Measurements from ENCODE around the gene GNAS-AS1. TPM values are rescaled to one million over a fixed set of nuclear protein-coding genes. Genes with fewer than 3 reads are reported as not detected.

GNAS-AS1 gene
- total RNA-seq, 1 experiment from 2014 or later: 0.11 TPM

DNA sequence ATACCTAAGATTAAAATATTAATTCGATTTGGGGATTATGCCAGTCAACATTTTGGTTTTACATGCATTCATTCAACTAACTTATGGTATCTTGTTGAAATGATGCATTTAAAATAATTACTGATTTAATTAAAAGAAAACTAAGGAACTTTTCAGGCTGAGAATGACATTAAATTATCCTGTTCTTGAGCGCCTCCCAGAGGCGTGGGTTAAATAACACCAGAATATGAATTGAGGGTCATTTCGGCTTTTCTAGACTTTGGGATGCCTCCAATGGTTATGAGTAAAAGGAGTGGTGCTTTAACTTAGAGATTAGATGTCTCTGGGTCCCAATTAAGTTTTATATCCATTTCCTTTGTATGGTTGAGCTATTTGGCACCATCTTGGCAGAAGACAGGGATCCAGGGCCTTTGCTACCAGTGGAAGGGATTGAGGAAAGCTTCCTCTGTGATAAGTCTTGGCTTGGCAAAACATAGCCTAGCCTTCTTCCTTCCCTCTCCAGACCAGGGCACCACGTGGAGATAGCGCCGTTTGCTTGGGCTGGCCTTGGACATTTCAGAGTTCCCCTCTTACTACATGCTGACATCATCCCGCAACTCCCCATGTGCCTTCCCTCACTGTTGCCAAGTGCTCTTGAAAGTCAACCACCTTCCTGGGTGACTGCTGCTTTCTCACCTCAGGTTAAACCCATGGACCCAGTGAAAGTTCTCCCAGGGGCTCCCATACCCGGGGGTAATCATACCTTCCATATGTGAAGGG lies 30.5 kb upstream of the GNAS-AS1 start:
- Histone ChIP-seq H3K27me3 (ENCODE audit: low read length) (no peaks in the 10 kb centered on the region), H3K4me3 (ENCODE audit: low read length) (no peak overlapping the region), H3K4me1 (ENCODE audit: insufficient read depth, low read length) (peaks cover 8% of the 10 kb centered on the region), H3K9me3 (ENCODE audit: low read length) (no peaks in the 10 kb centered on the region), H3K79me2 (ENCODE audit: low read length) (no peaks in the 10 kb centered on the region), H2AFZ (ENCODE audit: low read length) (no peak overlapping the region), H3K27ac (ENCODE audit: low read length) (no peak overlapping the region), H3K9ac (ENCODE audit: low read length) (no peak overlapping the region), H3F3A (ENCODE audit: low read length, unreplicated experiment) (no peaks in the 10 kb centered on the region), H3K36me3 (ENCODE audit: low read depth, low read length) (no peaks in the 10 kb centered on the region), H4K20me1 (ENCODE audit: low read length) (no peaks in the 10 kb centered on the region), H3K9me2 (replicated peaks; ENCODE audit: low read length) (no peaks in the 10 kb centered on the region), H3K4me2 (ENCODE audit: low read length) (no peak overlapping the region)
- DNase-seq: peak; percentile 45
- ATAC-seq: no peak
- intact Hi-C loops (cut with micrococcal nuclease): no loop called here
- TF ChIP-seq EZH2 (IDR thresholded peaks at IDR 0.05; ENCODE audit: low read length, unreplicated experiment): no peak
- TF ChIP-seq, protein P1, sequence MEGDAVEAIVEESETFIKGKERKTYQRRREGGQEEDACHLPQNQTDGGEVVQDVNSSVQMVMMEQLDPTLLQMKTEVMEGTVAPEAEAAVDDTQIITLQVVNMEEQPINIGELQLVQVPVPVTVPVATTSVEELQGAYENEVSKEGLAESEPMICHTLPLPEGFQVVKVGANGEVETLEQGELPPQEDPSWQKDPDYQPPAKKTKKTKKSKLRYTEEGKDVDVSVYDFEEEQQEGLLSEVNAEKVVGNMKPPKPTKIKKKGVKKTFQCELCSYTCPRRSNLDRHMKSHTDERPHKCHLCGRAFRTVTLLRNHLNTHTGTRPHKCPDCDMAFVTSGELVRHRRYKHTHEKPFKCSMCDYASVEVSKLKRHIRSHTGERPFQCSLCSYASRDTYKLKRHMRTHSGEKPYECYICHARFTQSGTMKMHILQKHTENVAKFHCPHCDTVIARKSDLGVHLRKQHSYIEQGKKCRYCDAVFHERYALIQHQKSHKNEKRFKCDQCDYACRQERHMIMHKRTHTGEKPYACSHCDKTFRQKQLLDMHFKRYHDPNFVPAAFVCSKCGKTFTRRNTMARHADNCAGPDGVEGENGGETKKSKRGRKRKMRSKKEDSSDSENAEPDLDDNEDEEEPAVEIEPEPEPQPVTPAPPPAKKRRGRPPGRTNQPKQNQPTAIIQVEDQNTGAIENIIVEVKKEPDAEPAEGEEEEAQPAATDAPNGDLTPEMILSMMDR (conservative IDR thresholded peaks at IDR 0.05; ENCODE audit: low read depth, low read length): peak; percentile 77
- ChIA-PET CTCF (no interaction called here), POLR2A (ENCODE audit: unreplicated experiment) (no interaction called here)
- no TSS peak for BruUV-seq (replicated peaks)

DNA sequence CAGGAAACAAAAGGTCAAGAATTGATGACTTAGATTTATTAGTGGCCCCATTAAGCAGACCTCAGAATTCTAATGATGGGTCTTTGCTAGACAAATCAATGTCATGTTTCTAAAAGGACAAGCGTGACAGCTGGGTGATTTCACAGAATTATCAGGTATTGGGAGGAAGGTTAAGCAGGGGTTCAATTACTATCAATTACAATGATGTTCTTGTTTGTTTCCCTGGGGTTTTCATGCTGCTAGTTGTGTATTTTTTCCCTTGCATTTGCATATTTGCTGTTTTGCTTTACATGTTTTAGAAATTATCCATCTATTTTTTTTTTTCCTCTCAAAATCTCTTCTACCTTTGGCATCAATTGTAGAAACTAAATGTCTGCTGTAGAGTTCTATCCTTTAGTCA lies 29.7 kb upstream of the GNAS-AS1 start:
- H3K4me2 ChIP-seq (ENCODE audit: low read length): no peak overlapping the region
- no peak overlapping the region for H3K4me3 ChIP-seq (ENCODE audit: low read length)
- ATAC-seq: no peak
- ChIA-PET POLR2A (ENCODE audit: unreplicated experiment) (no interaction called here), CTCF (no interaction called here)
- no peaks in the 10 kb centered on the region for H3F3A ChIP-seq (ENCODE audit: low read length, unreplicated experiment)
- no peaks in the 10 kb centered on the region for H3K36me3 ChIP-seq (ENCODE audit: low read depth, low read length)
- BruUV-seq (replicated peaks): no TSS peak
- no peak overlapping the region for H2AFZ ChIP-seq (ENCODE audit: low read length)
- no peaks in the 10 kb centered on the region for H3K9me3 ChIP-seq (ENCODE audit: low read length)
- no peaks in the 10 kb centered on the region for H3K79me2 ChIP-seq (ENCODE audit: low read length)
- intact Hi-C loops (cut with micrococcal nuclease): no loop called here
- no peaks in the 10 kb centered on the region for H3K27me3 ChIP-seq (ENCODE audit: low read length)
- DNase-seq: no peak
- peaks cover 14% of the 10 kb centered on the region for H3K4me1 ChIP-seq (ENCODE audit: insufficient read depth, low read length)
- no peaks in the 10 kb centered on the region for H4K20me1 ChIP-seq (ENCODE audit: low read length)
- H3K9ac ChIP-seq (ENCODE audit: low read length): no peak overlapping the region
- no peaks in the 10 kb centered on the region for H3K9me2 ChIP-seq (replicated peaks; ENCODE audit: low read length)
- TF ChIP-seq EZH2 (IDR thresholded peaks at IDR 0.05; ENCODE audit: low read length, unreplicated experiment): no peak
- TF ChIP-seq, protein P1 (conservative IDR thresholded peaks at IDR 0.05; ENCODE audit: low read depth, low read length): no peak
- TF ChIP-seq EZH2phosphoT487 (IDR thresholded peaks at IDR 0.05; ENCODE audit: borderline replicate concordance, low read length): no peak
- H3K27ac ChIP-seq (ENCODE audit: low read length): no peak overlapping the region

DNA sequence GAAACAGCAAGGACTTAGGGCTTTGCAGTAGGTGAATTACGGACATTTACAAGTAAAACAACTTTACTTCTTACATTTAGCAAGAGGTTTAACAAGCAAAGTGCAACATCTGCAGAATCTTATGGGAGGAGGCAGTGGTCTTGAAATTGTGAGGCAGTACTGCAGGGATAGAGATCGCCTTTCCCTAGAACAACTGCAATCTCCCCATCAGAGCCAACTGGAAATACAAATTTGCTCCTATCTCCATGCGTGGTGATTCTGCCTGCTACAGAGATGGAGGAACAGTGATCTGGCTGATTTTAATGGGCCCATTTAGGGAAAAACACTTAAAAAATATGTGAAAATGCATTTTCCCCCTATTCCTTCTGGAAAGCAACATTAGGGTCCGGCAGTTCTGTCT lies 27.7 kb upstream of the GNAS-AS1 start:
- H2AFZ ChIP-seq (ENCODE audit: low read length): no peak overlapping the region
- no peak overlapping the region for H3K4me2 ChIP-seq (ENCODE audit: low read length)
- no TSS peak for BruUV-seq (replicated peaks)
- no peak overlapping the region for H3K9ac ChIP-seq (ENCODE audit: low read length)
- DNase-seq (no peak), ATAC-seq (no peak)
- no peaks in the 10 kb centered on the region for H3K9me2 ChIP-seq (replicated peaks; ENCODE audit: low read length)
- no peaks in the 10 kb centered on the region for H3K79me2 ChIP-seq (ENCODE audit: low read length)
- H3K27ac ChIP-seq (ENCODE audit: low read length): no peak overlapping the region
- ChIA-PET POLR2A (ENCODE audit: unreplicated experiment) (no interaction called here), CTCF (no interaction called here)
- H3F3A ChIP-seq (ENCODE audit: low read length, unreplicated experiment): no peaks in the 10 kb centered on the region
- H3K27me3 ChIP-seq (ENCODE audit: low read length): no peaks in the 10 kb centered on the region
- no peaks in the 10 kb centered on the region for H3K36me3 ChIP-seq (ENCODE audit: low read depth, low read length)
- H3K4me1 ChIP-seq (ENCODE audit: insufficient read depth, low read length): peaks cover 19% of the 10 kb centered on the region
- intact Hi-C loops (cut with micrococcal nuclease): no loop called here
- no peaks in the 10 kb centered on the region for H4K20me1 ChIP-seq (ENCODE audit: low read length)
- no peaks in the 10 kb centered on the region for H3K9me3 ChIP-seq (ENCODE audit: low read length)
- H3K4me3 ChIP-seq (ENCODE audit: low read length): no peak overlapping the region
- TF ChIP-seq, protein P1 (conservative IDR thresholded peaks at IDR 0.05; ENCODE audit: low read depth, low read length): no peak
- no peak for TF ChIP-seq EZH2phosphoT487 (IDR thresholded peaks at IDR 0.05; ENCODE audit: borderline replicate concordance, low read length)
- TF ChIP-seq EZH2 (IDR thresholded peaks at IDR 0.05; ENCODE audit: low read length, unreplicated experiment): no peak
